H9 (cell line): ENCODE measurements around the gene LGALS14. TPM values are rescaled to one million over a fixed set of nuclear protein-coding genes. Genes with fewer than 3 reads are reported as not detected.

Experiments
- DNase-seq: peaks from one replicate; pipeline ENCODE4 v3.0.0-alpha.2; 2017
- H2AFZ ChIP-seq: one replicate; pipeline ENCODE4 v1.6.1; 2013; ENCODE audit warnings: mild to moderate bottlenecking, low read length, control low read depth, moderate library complexity
- H2AK5ac ChIP-seq: 2 replicates; pipeline ENCODE4 v1.6.1; 2013; ENCODE audit warnings: low read length, control low read depth, mixed read lengths; ENCODE audit not compliant: insufficient read length
- H2BK120ac ChIP-seq: one replicate; pipeline ENCODE4 v1.6.1; 2013; ENCODE audit warnings: low read depth, mild to moderate bottlenecking, low read length, control low read depth, inconsistent platforms; ENCODE audit not compliant: poor library complexity, severe bottlenecking
- H2BK12ac ChIP-seq: 2 replicates; pipeline ENCODE4 v1.6.1; 2013; ENCODE audit warnings: low read length, control low read depth, mixed read lengths, low read depth; ENCODE audit not compliant: insufficient read length
- H2BK15ac ChIP-seq: 2 replicates; pipeline ENCODE4 v1.6.1; 2013; ENCODE audit warnings: low read depth, low read length, control low read depth
- H2BK20ac ChIP-seq: one replicate; pipeline ENCODE4 v1.6.1; 2013; ENCODE audit warnings: low read depth, mild to moderate bottlenecking, low read length, control low read depth, inconsistent platforms; ENCODE audit not compliant: poor library complexity, severe bottlenecking
- H2BK5ac ChIP-seq: 2 replicates; pipeline ENCODE4 v1.6.1; 2013; ENCODE audit warnings: low read length, control low read depth, mixed read lengths; ENCODE audit not compliant: insufficient read length
- H3K14ac ChIP-seq: 2 replicates; pipeline ENCODE4 v1.6.1; 2013; ENCODE audit warnings: low read length, control low read depth; ENCODE audit not compliant: insufficient read depth
- H3K18ac ChIP-seq: 2 replicates; pipeline ENCODE4 v1.6.1; 2013; ENCODE audit warnings: low read depth, mild to moderate bottlenecking, mixed read lengths, low read length, control low read depth; ENCODE audit not compliant: insufficient read length
- H3K23ac ChIP-seq: 2 replicates; pipeline ENCODE4 v1.6.1; 2013; ENCODE audit warnings: low read length, control low read depth, mixed read lengths, low read depth; ENCODE audit not compliant: insufficient read length
- H3K23me2 ChIP-seq: 2 replicates; pipeline ENCODE4 v1.6.1; 2013; ENCODE audit warnings: low read depth, mild to moderate bottlenecking, mixed read lengths, low read length, control low read depth; ENCODE audit not compliant: insufficient read length, poor library complexity, severe bottlenecking
- H3K27ac ChIP-seq: 2 replicates; pipeline ENCODE4 v1.5.1; 2013; ENCODE audit warnings: low read length, control low read depth, mixed read lengths, low read depth; ENCODE audit not compliant: insufficient read length
- H3K27me3 ChIP-seq: 2 replicates; pipeline ENCODE4 v1.6.1; 2013; ENCODE audit warnings: low read length, control low read depth, inconsistent platforms; ENCODE audit not compliant: insufficient read depth
- H3K4ac ChIP-seq: 2 replicates; pipeline ENCODE4 v1.6.1; 2013; ENCODE audit warnings: low read depth, mild to moderate bottlenecking, control low read depth, inconsistent platforms, low read length, moderate library complexity
- H3K4me1 ChIP-seq: 2 replicates; pipeline ENCODE4 v1.6.1; 2013; ENCODE audit warnings: low read length, control low read depth, inconsistent platforms; ENCODE audit not compliant: insufficient read depth
- H3K4me2 ChIP-seq: 2 replicates; pipeline ENCODE4 v1.6.1; 2013; ENCODE audit warnings: low read length, control low read depth, mixed read lengths; ENCODE audit not compliant: insufficient read length, insufficient read depth
- H3K56ac ChIP-seq: 2 replicates; pipeline ENCODE4 v1.6.1; 2013; ENCODE audit warnings: low read depth, mild to moderate bottlenecking, mixed read lengths, low read length, control low read depth; ENCODE audit not compliant: insufficient read length
- H3K79me1 ChIP-seq: 2 replicates; pipeline ENCODE4 v1.6.1; 2013; ENCODE audit warnings: low read depth, mild to moderate bottlenecking, moderate library complexity, low read length, control low read depth, inconsistent platforms; ENCODE audit not compliant: insufficient read depth, poor library complexity, severe bottlenecking
- H3K79me2 ChIP-seq: 2 replicates; pipeline ENCODE4 v1.6.1; 2013; ENCODE audit warnings: low read length, control low read depth, inconsistent platforms; ENCODE audit not compliant: insufficient read depth
- H3K9ac ChIP-seq: 2 replicates; pipeline ENCODE4 v1.6.1; 2013; ENCODE audit warnings: low read length, control low read depth, mixed read lengths; ENCODE audit not compliant: insufficient read length; ENCODE audit errors: extremely low read depth
- H3K9me3 ChIP-seq: one replicate; pipeline ENCODE4 v1.6.1; 2013; ENCODE audit warnings: low read depth, low read length, inconsistent platforms; ENCODE audit not compliant: control insufficient read depth
- H3T11ph ChIP-seq: one replicate; pipeline ENCODE4 v1.6.1; 2013; ENCODE audit warnings: mild to moderate bottlenecking, low read length, control low read depth, inconsistent platforms
- H4K20me1 ChIP-seq: one replicate; pipeline ENCODE4 v1.6.1; 2013; ENCODE audit not compliant: control insufficient read depth, insufficient read length, insufficient read depth
- H4K5ac ChIP-seq: 2 replicates; pipeline ENCODE4 v1.6.1; 2013; ENCODE audit warnings: low read depth, mild to moderate bottlenecking, mixed read lengths, low read length, control low read depth; ENCODE audit not compliant: insufficient read length
- H4K8ac ChIP-seq: replicated peaks from 2 replicates; pipeline ENCODE4 v1.6.1; 2013; ENCODE audit warnings: low read length, control low read depth, mixed read lengths, low read depth; ENCODE audit not compliant: insufficient read length
- H4K91ac ChIP-seq: 2 replicates; pipeline ENCODE4 v1.6.1; 2013; ENCODE audit warnings: low read depth, mild to moderate bottlenecking, moderate library complexity, mixed read lengths, low read length, control low read depth; ENCODE audit not compliant: insufficient read length
- H3K27ac Mint-ChIP-seq, 3 experiments: 2 replicates in 2 of 3; 3 replicates in 1 of 3; pipeline ENCODE4 v1.8.0; 2020 to 2021; ENCODE audit warnings: mixed read lengths in 3 of 3, mild to moderate bottlenecking in 1 of 3, moderate library complexity in 1 of 3
- H3K27me3 Mint-ChIP-seq: 2 replicates; pipeline ENCODE4 v1.8.0; 2021; ENCODE audit warnings: low read depth, mild to moderate bottlenecking, moderate library complexity, mixed read lengths
- H3K36me3 Mint-ChIP-seq, 3 experiments: 2 replicates in 2 of 3; 3 replicates in 1 of 3; pipeline ENCODE4 v1.8.0; 2020 to 2021; ENCODE audit warnings: low read depth in 3 of 3, mixed read lengths in 3 of 3; ENCODE audit not compliant: insufficient read depth in 1 of 3
- H3K4me1 Mint-ChIP-seq, 2 experiments: 2 replicates each; pipeline ENCODE4 v1.8.0; 2020; ENCODE audit warnings: mixed read lengths in 2 of 2
- H3K4me3 Mint-ChIP-seq, 2 experiments: 2 replicates in 1 of 2; 3 replicates in 1 of 2; pipeline ENCODE4 v1.8.0; 2020 to 2021; ENCODE audit warnings: mild to moderate bottlenecking in 2 of 2, mixed read lengths in 2 of 2, moderate library complexity in 1 of 2
- H3K9me3 Mint-ChIP-seq, 2 experiments: 2 replicates in 1 of 2; 3 replicates in 1 of 2; pipeline ENCODE4 v1.8.0; 2020; ENCODE audit warnings: mild to moderate bottlenecking in 2 of 2, mixed read lengths in 2 of 2, moderate library complexity in 1 of 2
- CTCF ChIP-seq: fragments of 200-600 bp; sonication (generic); conservative IDR thresholded peaks from 3 replicates; pipeline ENCODE4 v1.8.0; 2021; ENCODE audit warnings: antibody characterized with exemption, mild to moderate bottlenecking
- WGBS: extraction: QIAGEN DNeasy Blood & Tissue Kit; methylation state at CpG from one replicate; pipeline ENCODE4 v1.1.7; 2013; ENCODE audit warnings: missing lambda C conversion rate, low lambda C conversion rate, mixed read lengths; ENCODE audit not compliant: insufficient read length; ENCODE audit errors: extremely low coverage; 5-methylcytosine and 5-hydroxymethylcytosine counted together
- total RNA-seq: library from RNA; stranded (reverse); gene quantifications from 2 replicates; pipeline ENCODE4 v1.2.1, GENCODE V29; 2021

The LGALS14 gene
- total RNA-seq, 1 experiment from 2014 or later, result not detected

GRCh38 chr19:39728040-39728439, 23.8 kb downstream of the LGALS14 start:
- no CpG with 5 or more reads among the region's 6 CpGs for WGBS
- H3K4ac ChIP-seq, result no peak overlapping the region
- no peak overlapping the region for H2AFZ ChIP-seq
- H2BK20ac ChIP-seq, result no peak overlapping the region
- no peak overlapping the region for H4K91ac ChIP-seq
- no peak overlapping the region for H3K4me2 ChIP-seq
- no peaks in the 10 kb centered on the region for H3K79me2 ChIP-seq
- no peak overlapping the region for H3K23ac ChIP-seq
- H3K27ac ChIP-seq, result no peak overlapping the region
- Mint-ChIP-seq H3K4me3 (no peak overlapping the region), H3K36me3 (no peaks in the 10 kb centered on the region), H3K9me3 (peaks cover 0 to under 1% of the 10 kb centered on the region in 2 experiments; a peak in 1 of 5 replicates), H3K27me3 (peaks cover 23% of the 10 kb centered on the region), H3K27ac (no peak overlapping the region), H3K4me1 (no peaks in the 10 kb centered on the region)
- no peaks in the 10 kb centered on the region for H3K23me2 ChIP-seq
- no peak overlapping the region for H4K5ac ChIP-seq
- H3K9ac ChIP-seq, result no peak overlapping the region
- H2AK5ac ChIP-seq, result no peak overlapping the region
- no peak for TF ChIP-seq CTCF
- H2BK5ac ChIP-seq, result no peak overlapping the region
- no peak overlapping the region for H3K18ac ChIP-seq
- no peak overlapping the region for H2BK120ac ChIP-seq
- no peak overlapping the region for H3T11ph ChIP-seq
- H3K79me1 ChIP-seq, result no peaks in the 10 kb centered on the region
- no peak overlapping the region for H4K8ac ChIP-seq
- no peak overlapping the region for H2BK15ac ChIP-seq
- no peaks in the 10 kb centered on the region for H3K27me3 ChIP-seq
- DNase-seq, result no peak
- H3K9me3 ChIP-seq, result no peaks in the 10 kb centered on the region
- no peaks in the 10 kb centered on the region for H4K20me1 ChIP-seq
- H3K14ac ChIP-seq, result no peak overlapping the region; the same call in 1 of the 2 replicates
- no peaks in the 10 kb centered on the region for H3K4me1 ChIP-seq
- no peak overlapping the region for H2BK12ac ChIP-seq
- H3K56ac ChIP-seq, result no peak overlapping the region
